A673 (cell line): ENCODE data around the gene CFD.

Experiments used
- EZH2 ChIP-seq: fragments of 200-600 bp; sonication (generic); IDR thresholded peaks from 2 replicates; pipeline ENCODE4 v1.6.1; 2017; ENCODE audit warnings: borderline replicate concordance, low read depth, mild to moderate bottlenecking, mixed read lengths, antibody characterized with exemption, low read length; ENCODE audit not compliant: poor library complexity, severe bottlenecking
- TF ChIP-seq, protein P1 (sequence below): fragments of 300-800, 200-600 bp; sonication (generic); conservative IDR thresholded peaks from 2 replicates; pipeline ENCODE4 v1.5.1; 2017; ENCODE audit warnings: low read depth, mild to moderate bottlenecking, antibody characterized with exemption, low read length, moderate library complexity, mixed read lengths

DNA sequence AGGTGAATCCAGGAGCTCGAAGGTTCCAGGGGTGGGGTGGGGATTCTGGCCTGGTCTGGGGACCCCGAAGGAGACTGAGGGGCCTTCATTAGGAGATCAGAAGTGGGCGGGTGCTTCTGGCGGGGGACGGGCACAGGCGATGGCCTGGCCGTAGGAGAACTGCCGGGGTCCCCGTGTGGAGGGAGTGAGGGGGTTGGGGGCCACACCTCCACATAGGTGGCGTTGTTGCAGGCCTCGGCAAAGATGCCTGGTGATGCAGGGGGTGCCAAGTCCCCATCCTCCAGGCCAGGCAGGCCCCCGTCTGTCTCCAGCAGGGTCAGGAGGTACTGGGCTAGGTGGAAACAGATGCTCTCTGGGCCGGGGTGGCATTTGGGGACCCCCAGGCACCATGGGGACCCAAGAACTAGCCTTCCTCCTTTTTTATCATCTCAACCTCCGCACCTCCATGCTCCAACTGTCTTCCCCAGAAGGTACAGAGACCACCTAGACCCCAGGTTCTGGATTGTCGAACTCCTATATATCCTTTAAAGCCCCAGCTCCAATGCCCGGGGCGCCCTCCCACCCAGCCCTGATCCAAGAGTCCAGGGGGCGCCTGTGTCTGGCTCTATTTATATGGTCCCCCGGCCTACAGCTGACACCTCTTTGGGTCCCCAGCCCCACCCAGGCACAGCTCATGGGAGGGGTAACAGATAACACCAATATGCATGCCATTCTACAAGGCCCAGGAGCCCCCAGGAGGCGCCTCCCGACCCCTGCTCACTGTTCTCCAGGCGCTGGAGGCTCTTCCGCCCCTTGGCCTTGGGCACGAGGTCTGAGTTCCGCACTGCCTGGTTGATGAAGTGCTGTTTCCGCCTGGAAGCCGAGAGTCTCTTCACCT is 42.0 kb downstream of the CFD start:
- no peak for TF ChIP-seq EZH2
- TF ChIP-seq, protein P1, sequence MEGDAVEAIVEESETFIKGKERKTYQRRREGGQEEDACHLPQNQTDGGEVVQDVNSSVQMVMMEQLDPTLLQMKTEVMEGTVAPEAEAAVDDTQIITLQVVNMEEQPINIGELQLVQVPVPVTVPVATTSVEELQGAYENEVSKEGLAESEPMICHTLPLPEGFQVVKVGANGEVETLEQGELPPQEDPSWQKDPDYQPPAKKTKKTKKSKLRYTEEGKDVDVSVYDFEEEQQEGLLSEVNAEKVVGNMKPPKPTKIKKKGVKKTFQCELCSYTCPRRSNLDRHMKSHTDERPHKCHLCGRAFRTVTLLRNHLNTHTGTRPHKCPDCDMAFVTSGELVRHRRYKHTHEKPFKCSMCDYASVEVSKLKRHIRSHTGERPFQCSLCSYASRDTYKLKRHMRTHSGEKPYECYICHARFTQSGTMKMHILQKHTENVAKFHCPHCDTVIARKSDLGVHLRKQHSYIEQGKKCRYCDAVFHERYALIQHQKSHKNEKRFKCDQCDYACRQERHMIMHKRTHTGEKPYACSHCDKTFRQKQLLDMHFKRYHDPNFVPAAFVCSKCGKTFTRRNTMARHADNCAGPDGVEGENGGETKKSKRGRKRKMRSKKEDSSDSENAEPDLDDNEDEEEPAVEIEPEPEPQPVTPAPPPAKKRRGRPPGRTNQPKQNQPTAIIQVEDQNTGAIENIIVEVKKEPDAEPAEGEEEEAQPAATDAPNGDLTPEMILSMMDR, result no peak
